Heart right ventricle (tissue), 16 donors: ENCODE results near the gene LIN7B. TPM values are rescaled to one million over a fixed set of nuclear protein-coding genes. Genes with fewer than 3 reads are reported as not detected.

Experiments used
- ATAC-seq, 8 donors: fragments of 200-7000 bp; cut with Tn5 transposase; one replicate each; pipeline ENCODE4 v1.9.1; 2020; ENCODE audit warnings: mild to moderate bottlenecking in 8 of 8, moderate library complexity in 8 of 8, moderate number of reproducible peaks in 1 of 8
- DNase-seq, 2 donors: peaks; one replicate each; pipeline ENCODE4 v3.0.0-alpha.2; 2020
- H3K27ac ChIP-seq, 10 donors: fragments of 200-600 bp; sonication (generic) in 2 of 10; one replicate each; pipeline versions ENCODE4 v1.5.0 to v1.8.0; 2020 to 2022; ENCODE audit warnings: mild to moderate bottlenecking in 3 of 10
- H3K27me3 ChIP-seq, 7 donors: fragments of 200-600 bp; one replicate each; pipeline ENCODE4 v1.8.0; 2021 to 2022; ENCODE audit warnings: mild to moderate bottlenecking in 2 of 7
- H3K36me3 ChIP-seq, 9 donors: fragments of 200-600 bp; sonication (generic) in 1 of 9; one replicate each; pipeline versions ENCODE4 v1.5.0 to v1.8.0; 2020 to 2022; ENCODE audit warnings: mild to moderate bottlenecking in 2 of 9
- H3K4me1 ChIP-seq, 9 donors: fragments of 200-600 bp; sonication (generic) in 1 of 9; one replicate each; pipeline versions ENCODE4 v1.5.0 to v1.8.0; 2020 to 2022; ENCODE audit warnings: mild to moderate bottlenecking in 4 of 9
- H3K4me3 ChIP-seq, 10 donors: fragments of 200-600 bp; sonication (generic) in 2 of 10; one replicate each; pipeline versions ENCODE4 v1.5.0 to v1.8.0; 2020 to 2022; ENCODE audit warnings: mild to moderate bottlenecking in 7 of 10, moderate library complexity in 2 of 10
- H3K9me3 ChIP-seq, 11 donors: fragments of 200-600 bp in 10 of 11; sonication (generic) in 2 of 11; one replicate each; pipeline versions ENCODE4 v1.5.0 to v1.8.0; 2013 to 2022; ENCODE audit warnings: mild to moderate bottlenecking in 2 of 11, control low read depth in 1 of 11, moderate library complexity in 1 of 11
- WGBS, 2 donors: extraction: QIAGEN DNeasy Blood & Tissue Kit; methylation state at CpG; one replicate each; pipeline ENCODE4 v1.1.7; 2013; ENCODE audit warnings: inconsistent platforms in 1 of 2; 5-methylcytosine and 5-hydroxymethylcytosine counted together
- intact Hi-C, 10 donors: fragments of 100-400 bp; cut with DNase I; formaldehyde crosslinking; loops; one replicate each; pipeline versions ENCODE4 v1.11.1 to v1.14.2; 2022
- polyA plus RNA-seq, 2 donors: library from polyadenylated mRNA; stranded (reverse); fragments of 200-250 nt; gene quantifications; one replicate each; pipeline ENCODE4 v1.2.3, GENCODE V29; 2013
- total RNA-seq, 10 donors: library from RNA; stranded (reverse); fragmentation: NEBNext Ultra II Directional in 3 of 10; extraction: Animal tissue kit (Norgen Biotek cat#: 25700) in 3 of 10; gene quantifications; one replicate each; pipeline versions ENCODE4 v1.2.1 to v1.2.4, GENCODE V29; 2021 to 2023
- TF ChIP-seq, protein P1 (sequence below), 9 donors: fragments of 200-600 bp; sonication (generic) in 2 of 9; IDR thresholded peaks; one replicate each; pipeline versions ENCODE4 v1.5.0 to v1.8.0; 2021 to 2022; ENCODE audit warnings: antibody characterized with exemption in 9 of 9, mild to moderate bottlenecking in 5 of 9, moderate library complexity in 1 of 9
- donor health status: Arrhythmogenic right ventricular cardiomyopathy.
- donor health status: ischemic (EF 13 %, LVEDD 7.1; RV severe dilation, severe dysfunction).
- donor health status: healthy with polysubstance abuse.
- donor health status: DM: no; HTN: yes; CAD: no.
- donor health status: DM: no; HTN: no; CAD: no.
- donor health status: ischemic (EF 25% LVEDD 6.9; RV normal size, moderate dysfunction).
- donor health status: ischemic (EF 25% LVEDD 5.7; RV mildly dilated, moderate dysfunction).
- donor health status: healthy.
- donor health status: DM: yes; HTN: yes; CAD: no.
- donor health status: Ischemic cardiomyopathy.
- donor health status: ischemic (EF 35%, LVEDD 5.7; RV mildly dilated, moderate dysfunction).
- donor health status: nonischemic (EF 11% LVEDD 7.7; RV severe dilation, severe dysfunction).
- donor health status: DM: yes; HTN: yes; CAD: no.
- donor health status: PGD.
- donor health status: ischemic (EF 29% LVEDD 5.4; RV normal size, mild dysfunction).
- donor health status: nonischemic (EF 23%, LVEDD 6.1; RV moderate dilation, normal function).

LIN7B gene
- total and polyA plus RNA-seq, 12 donors: 17.6 to 38.5 (median 23.5) TPM

DNA sequence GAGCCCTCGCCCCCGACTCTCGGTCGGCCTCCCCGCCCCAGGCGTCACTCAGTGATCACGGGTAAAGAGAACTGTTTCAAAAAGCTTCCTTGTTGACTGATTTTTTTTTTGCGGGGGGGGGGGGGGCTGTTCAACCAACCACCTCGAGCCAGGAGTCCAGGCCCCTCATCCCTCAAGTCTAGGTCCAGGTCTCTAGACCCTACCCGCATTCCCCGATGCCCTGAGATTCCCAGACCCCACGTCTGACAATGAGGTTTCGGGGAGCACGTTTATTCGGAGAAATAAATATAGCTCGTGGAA, 36.7 kb downstream of the LIN7B start:
- TF ChIP-seq, protein P1, sequence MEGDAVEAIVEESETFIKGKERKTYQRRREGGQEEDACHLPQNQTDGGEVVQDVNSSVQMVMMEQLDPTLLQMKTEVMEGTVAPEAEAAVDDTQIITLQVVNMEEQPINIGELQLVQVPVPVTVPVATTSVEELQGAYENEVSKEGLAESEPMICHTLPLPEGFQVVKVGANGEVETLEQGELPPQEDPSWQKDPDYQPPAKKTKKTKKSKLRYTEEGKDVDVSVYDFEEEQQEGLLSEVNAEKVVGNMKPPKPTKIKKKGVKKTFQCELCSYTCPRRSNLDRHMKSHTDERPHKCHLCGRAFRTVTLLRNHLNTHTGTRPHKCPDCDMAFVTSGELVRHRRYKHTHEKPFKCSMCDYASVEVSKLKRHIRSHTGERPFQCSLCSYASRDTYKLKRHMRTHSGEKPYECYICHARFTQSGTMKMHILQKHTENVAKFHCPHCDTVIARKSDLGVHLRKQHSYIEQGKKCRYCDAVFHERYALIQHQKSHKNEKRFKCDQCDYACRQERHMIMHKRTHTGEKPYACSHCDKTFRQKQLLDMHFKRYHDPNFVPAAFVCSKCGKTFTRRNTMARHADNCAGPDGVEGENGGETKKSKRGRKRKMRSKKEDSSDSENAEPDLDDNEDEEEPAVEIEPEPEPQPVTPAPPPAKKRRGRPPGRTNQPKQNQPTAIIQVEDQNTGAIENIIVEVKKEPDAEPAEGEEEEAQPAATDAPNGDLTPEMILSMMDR (IDR thresholded peaks at IDR 0.05): no peak
- Histone ChIP-seq H3K4me3 (peak overlapping the region; percentile 59 to 91 (median 69)), H3K36me3 (no peaks in the 10 kb centered on the region), H3K27me3 (peaks cover 0 to 40% (median 0%) of the 10 kb centered on the region in 7 donors), H3K4me1 (peaks cover 8 to 54% (median 38%) of the 10 kb centered on the region in 9 donors), H3K9me3 (no peaks in the 10 kb centered on the region), H3K27ac (peak overlapping the region in 9 of 10 donors; percentile 79 to 97 (median 86))
- intact Hi-C loops: loop anchor here in 3 of 10 donors (5.0 to 10.0 kb wide), 3 partner anchors 34 to 156 kb away; partner anchors contain the start of genes C19orf73 (in 1 of the 3), GYS1 (in 1 of the 3), PPFIA3 (in 1 of the 3) and RUVBL2 (in 1 of the 3)
- WGBS, 2 donors: 8 to 9% methylated on average over 15 to 16 of the region's 16 CpGs
- no peak for ATAC-seq
- DNase-seq: no peak

DNA sequence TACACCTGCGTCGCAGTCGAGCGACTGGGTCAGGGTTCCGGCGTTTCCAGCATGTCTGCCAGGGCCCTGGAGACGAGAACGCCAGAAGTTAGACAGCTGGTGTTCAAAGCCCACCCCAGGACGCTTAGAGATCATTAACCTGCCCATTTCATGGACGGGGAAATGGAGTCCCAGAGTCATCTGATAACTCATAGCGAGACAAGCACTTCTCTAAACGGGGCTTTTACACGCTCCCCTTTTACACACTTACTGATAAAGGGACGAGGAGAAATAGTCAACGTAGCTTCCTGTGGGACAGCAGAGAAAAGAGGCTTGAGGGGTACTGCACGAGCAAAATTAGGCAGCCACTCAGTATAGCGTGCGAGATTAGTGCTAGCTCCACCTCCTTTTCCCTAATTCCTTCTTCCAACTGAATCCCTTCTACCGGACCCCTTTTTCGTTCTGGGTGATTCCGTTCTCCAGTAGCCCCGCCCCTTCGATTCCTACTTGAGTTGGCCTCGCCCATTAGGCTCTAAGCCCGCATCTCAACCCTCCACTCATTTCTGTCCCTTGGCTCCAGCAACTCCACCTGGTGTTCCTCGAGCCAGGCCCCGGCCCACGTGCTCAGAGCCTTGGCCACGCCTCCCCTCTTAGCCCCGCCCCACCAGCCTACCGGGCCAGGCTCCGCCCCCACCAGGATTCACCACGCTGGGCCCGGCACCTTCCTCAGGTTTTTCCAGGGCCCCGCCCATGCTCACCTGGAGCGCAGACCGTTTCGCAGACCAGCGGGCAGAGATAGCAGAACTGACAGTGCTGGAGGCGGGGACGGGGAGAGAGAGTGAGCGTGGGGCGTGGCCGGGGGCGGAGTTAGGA, 37.3 kb downstream of the LIN7B start:
- TF ChIP-seq, protein P1 (IDR thresholded peaks at IDR 0.05): no peak
- peak overlapping the region; percentile 0 to 91 (median 69) for H3K4me3 ChIP-seq
- peak in 1 of 8 donors; percentile 1 for ATAC-seq
- no peaks in the 10 kb centered on the region for H3K36me3 ChIP-seq
- peaks cover 0 to 37% (median 0%) of the 10 kb centered on the region in 7 donors for H3K27me3 ChIP-seq
- WGBS, 2 donors: 9 to 10% methylated on average over 45 of the region's 45 CpGs
- DNase-seq: peak; percentile 57 to 70
- no peaks in the 10 kb centered on the region for H3K9me3 ChIP-seq
- intact Hi-C loops: loop anchor here in 3 of 10 donors (5.0 to 10.0 kb wide), 3 partner anchors 34 to 157 kb away; partner anchors contain the start of genes C19orf73 (in 1 of the 3), GYS1 (in 1 of the 3), PPFIA3 (in 1 of the 3) and RUVBL2 (in 1 of the 3)
- peaks cover 5 to 48% (median 32%) of the 10 kb centered on the region in 9 donors for H3K4me1 ChIP-seq
- H3K27ac ChIP-seq: peak overlapping the region in 8 of 10 donors; percentile 55 to 97 (median 88)

DNA sequence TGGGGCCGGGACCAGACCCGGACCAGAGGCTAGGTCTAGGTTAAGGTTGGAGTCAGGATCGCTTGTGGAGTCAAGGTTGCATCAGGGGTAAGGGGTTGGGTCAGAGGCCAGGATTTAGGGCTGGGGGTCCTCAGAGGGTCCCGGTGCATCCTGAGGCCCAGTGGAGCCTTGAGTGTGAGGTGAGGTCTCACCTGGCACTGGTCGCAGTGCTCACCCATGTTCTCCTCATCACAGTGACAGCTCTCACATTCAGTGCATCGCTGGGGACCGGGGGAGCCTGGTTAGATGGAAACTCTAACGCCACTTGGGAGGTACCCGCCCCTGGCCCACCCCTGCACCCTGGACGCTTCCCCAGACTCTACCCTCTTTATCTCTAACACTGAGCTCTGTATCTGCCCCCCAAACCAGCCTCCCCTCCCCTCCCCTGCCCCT, 38.0 kb downstream of the LIN7B start:
- H3K9me3 ChIP-seq: no peaks in the 10 kb centered on the region
- TF ChIP-seq, protein P1 (IDR thresholded peaks at IDR 0.05): no peak
- WGBS, 2 donors: 12 to 20% methylated on average over 10 of the region's 10 CpGs
- H3K27ac ChIP-seq: peak overlapping the region in 8 of 10 donors; percentile 55 to 97 (median 88)
- peaks cover 0 to 37% (median 0%) of the 10 kb centered on the region in 7 donors for H3K27me3 ChIP-seq
- intact Hi-C loops: loop anchor here in 3 of 10 donors (5.0 to 10.0 kb wide), 3 partner anchors 35 to 157 kb away; partner anchors contain the start of genes C19orf73 (in 1 of the 3), GYS1 (in 1 of the 3), PPFIA3 (in 1 of the 3) and RUVBL2 (in 1 of the 3)
- DNase-seq (no peak), ATAC-seq (no peak)
- H3K4me3 ChIP-seq: peak overlapping the region; percentile 0 to 91 (median 64)
- H3K36me3 ChIP-seq: no peaks in the 10 kb centered on the region
- peaks cover 5 to 44% (median 29%) of the 10 kb centered on the region in 9 donors for H3K4me1 ChIP-seq

DNA sequence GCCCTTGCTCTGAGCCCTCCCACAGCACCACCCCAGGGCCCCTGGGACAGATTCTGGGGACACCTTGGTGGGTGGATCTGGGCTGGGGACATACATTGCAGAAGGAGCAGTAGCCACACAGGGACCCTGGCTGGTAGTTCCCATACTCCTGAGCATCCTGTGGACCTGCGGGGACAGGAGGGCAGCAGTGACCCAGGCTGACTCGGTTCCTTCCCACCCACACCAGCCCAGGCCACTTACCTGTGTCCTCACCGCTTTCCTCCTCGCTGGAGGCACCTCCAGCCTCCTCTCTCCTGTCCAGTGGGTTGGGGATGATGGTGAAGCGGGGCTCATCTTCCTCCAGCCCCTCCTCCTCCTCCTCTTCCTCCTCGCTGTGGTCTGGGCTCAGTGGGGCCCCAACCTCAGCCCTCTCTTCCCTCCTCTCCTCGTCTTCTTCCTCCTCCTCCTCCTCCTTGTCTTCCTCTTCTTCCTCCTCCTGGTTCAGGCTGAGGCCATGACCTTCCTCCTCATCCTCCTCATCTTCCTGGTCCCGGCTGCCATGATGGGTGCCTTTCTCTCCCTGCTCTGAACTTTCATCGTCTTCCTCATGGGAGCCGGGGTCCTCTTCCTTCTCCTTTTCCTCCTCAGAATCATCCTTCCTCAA, 39.1 kb downstream of the LIN7B start:
- Histone ChIP-seq H3K4me1 (peaks cover 5 to 41% (median 32%) of the 10 kb centered on the region in 9 donors), H3K9me3 (no peaks in the 10 kb centered on the region), H3K36me3 (no peaks in the 10 kb centered on the region), H3K27me3 (peaks cover 0 to 46% (median 0%) of the 10 kb centered on the region in 7 donors), H3K27ac (peak overlapping the region in 8 of 10 donors; percentile 27 to 97 (median 86)), H3K4me3 (peak overlapping the region; percentile 25 to 91 (median 64))
- TF ChIP-seq, protein P1 (IDR thresholded peaks at IDR 0.05): no peak
- WGBS, 2 donors: 57 to 64% methylated on average over 10 of the region's 10 CpGs
- ATAC-seq (no peak), DNase-seq (no peak)
- intact Hi-C loops: loop anchor here in 3 of 10 donors (5.0 to 10.0 kb wide), 3 partner anchors 36 to 158 kb away; partner anchors contain the start of genes C19orf73 (in 1 of the 3), GYS1 (in 1 of the 3), PPFIA3 (in 1 of the 3) and RUVBL2 (in 1 of the 3)
